OCI-LY1 (cell line): ENCODE data around the gene CWC22.

ENCODE experiments used
- CTCF ChIP-seq: fragments of 200-600 bp; sonication (generic), shearing (Covaris generic); IDR thresholded peaks from 2 replicates; pipeline ENCODE4 v1.5.1; 2017; ENCODE audit warnings: mild to moderate bottlenecking, antibody characterized with exemption, low read length, moderate library complexity, mixed read lengths
- EZH2 ChIP-seq: fragments of 200-600 bp; sonication (generic), shearing (Covaris generic); IDR thresholded peaks from 2 replicates; pipeline ENCODE4 v1.8.0; 2017; ENCODE audit warnings: borderline replicate concordance, mixed run types, mild to moderate bottlenecking, antibody characterized with exemption, low read length, moderate library complexity, mixed read lengths

- TF ChIP-seq CTCF = no peak
- no peak for TF ChIP-seq EZH2
Observed at GRCh38 chr2:179915395-179915992, 91.6 kb downstream of the CWC22 start.
